HepG2 (cell line): ENCODE results near the gene TALDO1. TPM values are rescaled to one million over a fixed set of nuclear protein-coding genes. Genes with fewer than 3 reads are reported as not detected.

ENCODE experiments used
- ATAC-seq: fragments of 200-7000 bp; cut with Tn5 transposase; 3 replicates; pipeline ENCODE4 v1.9.1; 2020; ENCODE audit warnings: mild to moderate bottlenecking, moderate library complexity
- BruUV-seq: library from RNA; stranded (reverse); fragments of 400-500 nt; replicated peaks from 2 replicates; lab custom pipeline; 2021; lab: Mats Ljungman, UMichigan
- CTCF ChIA-PET: fragments of 300-600 bp; formaldehyde crosslinking; extraction: SDS; loops from one replicate; lab custom pipeline; 2021; ENCODE audit warnings: low total read pairs, inconsistent platforms, low intra/inter-chr PET ratio; lab: Yijun Ruan, JAX
- POLR2A ChIA-PET: fragments of 350-600 bp; sonication (Branson Sonifier 250); formaldehyde crosslinking; loops from one replicate; lab custom pipeline; 2020; ENCODE audit warnings: antibody characterized with exemption, inconsistent platforms; lab: Yijun Ruan, JAX
- DNase-seq: peaks from one replicate; pipeline ENCODE4 v3.0.0-alpha.2; 2015; ENCODE audit warnings: low spot score
- FAIRE-seq: peaks from 3 replicates; lab custom pipeline; 2011; peaks lifted over from hg19 to GRCh38; lab: Jason Lieb, UNC
- H2AFZ ChIP-seq: one replicate; pipeline ENCODE4 v1.6.1; 2011; ENCODE audit warnings: low read length, inconsistent platforms
- H3K27ac ChIP-seq: fragments of 300-600 bp; 3 replicates; pipeline ENCODE4 v1.8.0; 2011; ENCODE audit warnings: mixed run types, mild to moderate bottlenecking, mixed read lengths, low read length, inconsistent platforms; ENCODE audit not compliant: insufficient read depth; ENCODE audit errors: extremely low read length
- H3K27me3 ChIP-seq, 2 experiments: fragments of 200-600 bp in 1 of 2; 2 replicates in 1 of 2; 3 replicates in 1 of 2; pipeline versions ENCODE4 v1.6.0 to v1.8.0; 2011; ENCODE audit warnings: low read length in 2 of 2, mild to moderate bottlenecking in 2 of 2, moderate library complexity in 2 of 2, inconsistent platforms in 1 of 2; ENCODE audit not compliant: insufficient read depth in 2 of 2, control insufficient read depth in 1 of 2
- H3K36me3 ChIP-seq, 2 experiments: fragments of 200-600 bp in 1 of 2; replicated peaks in 1 of 2; 2 replicates in 1 of 2; 3 replicates in 1 of 2; pipeline versions ENCODE4 v1.5.1 to v1.8.0; 2011; ENCODE audit warnings: low read length in 2 of 2, inconsistent platforms in 1 of 2; ENCODE audit not compliant: insufficient read depth in 2 of 2, control insufficient read depth in 1 of 2
- H3K4me1 ChIP-seq: 2 replicates; pipeline ENCODE4 v1.5.1; 2012; ENCODE audit warnings: low read length, inconsistent platforms; ENCODE audit not compliant: insufficient read depth
- H3K4me2 ChIP-seq: 2 replicates; pipeline ENCODE4 v1.6.0; 2011; ENCODE audit warnings: low read depth, low read length, inconsistent platforms
- H3K4me3 ChIP-seq, 3 experiments: fragments of 200-600 bp in 1 of 3; sonication (generic), shearing (Covaris generic) in 1 of 3; replicated peaks in 1 of 3; 2 replicates each; pipeline ENCODE4 v1.5.1; 2011 to 2016; ENCODE audit warnings: low read length in 3 of 3, inconsistent platforms in 2 of 3, low read depth in 2 of 3, mild to moderate bottlenecking in 2 of 3, control low read depth in 1 of 3, mixed read lengths in 1 of 3; ENCODE audit not compliant: insufficient read depth in 1 of 3
- H3K79me2 ChIP-seq: one replicate; pipeline ENCODE4 v1.6.1; 2011; ENCODE audit warnings: low read length, inconsistent platforms; ENCODE audit not compliant: insufficient read depth
- H3K9ac ChIP-seq: 2 replicates; pipeline ENCODE4 v1.6.0; 2011; ENCODE audit warnings: mild to moderate bottlenecking, low read depth, low read length, inconsistent platforms; ENCODE audit not compliant: insufficient read depth
- H3K9me3 ChIP-seq: 2 replicates; pipeline ENCODE4 v1.5.1; 2012; ENCODE audit warnings: mild to moderate bottlenecking, low read length
- H4K20me1 ChIP-seq: 2 replicates; pipeline ENCODE4 v1.6.0; 2011; ENCODE audit warnings: inconsistent platforms, mild to moderate bottlenecking, low read length, moderate library complexity; ENCODE audit not compliant: insufficient read depth
- BCL6 ChIP-seq: IDR thresholded peaks from 2 replicates; pipeline ENCODE4 v1.6.1; 2016; ENCODE audit warnings: missing genetic modification reagents, missing compliant biosample characterization
- JDP2 ChIP-seq: sonication (generic); formaldehyde crosslinking; IDR thresholded peaks from 2 replicates; pipeline ENCODE4 v1.8.1; 2022; ENCODE audit warnings: missing genetic modification reagents, borderline replicate concordance
- MAFG ChIP-seq: sonication (generic); formaldehyde crosslinking; IDR thresholded peaks from 2 replicates; pipeline ENCODE4 v1.5.1; 2020; ENCODE audit warnings: mild to moderate bottlenecking, missing genetic modification reagents
- MAFK ChIP-seq, 2 experiments: IDR thresholded peaks in 1 of 2; conservative IDR thresholded peaks in 1 of 2; 2 replicates each; pipeline ENCODE4 v1.6.1; 2011; ENCODE audit warnings: improper control_type of control experiment in 2 of 2, low read length in 2 of 2
- PCBP1 ChIP-seq: fragments of 200-400 bp; formaldehyde crosslinking; IDR thresholded peaks from 2 replicates; pipeline ENCODE4 v1.6.1; 2017; ENCODE audit warnings: mild to moderate bottlenecking, low read depth, low read length, borderline replicate concordance
- RFXAP ChIP-seq: sonication (generic); formaldehyde crosslinking; IDR thresholded peaks from 2 replicates; pipeline ENCODE4 v1.4.0; 2020; ENCODE audit warnings: missing genetic modification reagents, borderline replicate concordance
- SATB2 ChIP-seq: sonication (generic); formaldehyde crosslinking; IDR thresholded peaks from 2 replicates; pipeline ENCODE4 v1.5.0; 2020; ENCODE audit warnings: missing genetic modification reagents
- ZNF235 ChIP-seq: sonication (generic); formaldehyde crosslinking; IDR thresholded peaks from 2 replicates; pipeline ENCODE4 v1.8.1; 2023; ENCODE audit warnings: mild to moderate bottlenecking, missing genetic modification reagents, borderline replicate concordance
- ZNF34 ChIP-seq: sonication (generic); formaldehyde crosslinking; IDR thresholded peaks from 2 replicates; pipeline ENCODE4 v1.4.0; 2020; ENCODE audit warnings: mild to moderate bottlenecking, missing genetic modification reagents, borderline replicate concordance
- ZNF484 ChIP-seq: sonication (generic); formaldehyde crosslinking; IDR thresholded peaks from 2 replicates; pipeline ENCODE4 v1.5.1; 2020; ENCODE audit warnings: mild to moderate bottlenecking, low read depth, missing genetic modification reagents, borderline replicate concordance
- ZSCAN31 ChIP-seq: sonication (generic); formaldehyde crosslinking; IDR thresholded peaks from 2 replicates; pipeline ENCODE4 v1.5.0; 2020; ENCODE audit warnings: low read depth, mild to moderate bottlenecking, missing genetic modification reagents
- WGBS: methylation state at CpG from one replicate; pipeline ENCODE4 v1.1.6; 2017; ENCODE audit warnings: low lambda C conversion rate; 5-methylcytosine and 5-hydroxymethylcytosine counted together
- in situ Hi-C: cut with HindIII; loops from 2 replicates; pipeline ENCODE4 v1.10.0; 2017; ENCODE audit warnings: low pct_unique_long_range_greater_than_20kb; ENCODE audit not compliant: extremely low pct_ligation_motif_present
- intact Hi-C: fragments of 100-400 bp; cut with micrococcal nuclease; formaldehyde crosslinking; loops from one replicate; pipeline ENCODE4 v1.10.0; 2022; ENCODE audit not compliant: unreplicated experiment
- polyA plus RNA-seq, 8 experiments: library from polyadenylated mRNA; depleted of rRNA in 3 of 8; stranded (reverse) in 7 of 8; unstranded in 1 of 8; fragments of >200 nt; fragmentation: Illumina TruSeq in 4 of 8; extraction: Trizol in 4 of 8; gene quantifications; 2 replicates each; pipeline versions ENCODE4 v1.2.1 to v1.2.3, GENCODE V29; 2011 to 2016; ENCODE audit warnings: low read depth in 4 of 8, missing spikeins in 1 of 8, mixed read lengths in 1 of 8; ENCODE audit not compliant: insufficient read depth in 1 of 8
- total RNA-seq, 5 experiments: library from RNA; depleted of rRNA; stranded (reverse); fragments of >200 nt; fragmentation: Illumina TruSeq; extraction: Trizol; gene quantifications; 2 replicates each; pipeline ENCODE4 v1.2.3, GENCODE V29; 2016; ENCODE audit warnings: low read depth in 1 of 5
- TF ChIP-seq, protein P1 (sequence below): sonication (generic); formaldehyde crosslinking; IDR thresholded peaks from 2 replicates; pipeline ENCODE4 v1.4.0; 2020; ENCODE audit warnings: low read depth, missing genetic modification reagents
- TF ChIP-seq, protein P2 (sequence below): sonication (generic); formaldehyde crosslinking; IDR thresholded peaks from 2 replicates; pipeline ENCODE4 v1.5.0; 2020; ENCODE audit warnings: mild to moderate bottlenecking, missing genetic modification reagents
- TF ChIP-seq, protein P3 (sequence below): sonication (generic); formaldehyde crosslinking; conservative IDR thresholded peaks from 2 replicates; pipeline ENCODE4 v1.4.0; 2020; ENCODE audit warnings: missing genetic modification reagents

The TALDO1 gene
- total and polyA plus RNA-seq, 2 of the 13 experiments (the other 11 are each of a cell fraction or from before 2014, with no cell fraction given) = 107 to 240 TPM

DNA sequence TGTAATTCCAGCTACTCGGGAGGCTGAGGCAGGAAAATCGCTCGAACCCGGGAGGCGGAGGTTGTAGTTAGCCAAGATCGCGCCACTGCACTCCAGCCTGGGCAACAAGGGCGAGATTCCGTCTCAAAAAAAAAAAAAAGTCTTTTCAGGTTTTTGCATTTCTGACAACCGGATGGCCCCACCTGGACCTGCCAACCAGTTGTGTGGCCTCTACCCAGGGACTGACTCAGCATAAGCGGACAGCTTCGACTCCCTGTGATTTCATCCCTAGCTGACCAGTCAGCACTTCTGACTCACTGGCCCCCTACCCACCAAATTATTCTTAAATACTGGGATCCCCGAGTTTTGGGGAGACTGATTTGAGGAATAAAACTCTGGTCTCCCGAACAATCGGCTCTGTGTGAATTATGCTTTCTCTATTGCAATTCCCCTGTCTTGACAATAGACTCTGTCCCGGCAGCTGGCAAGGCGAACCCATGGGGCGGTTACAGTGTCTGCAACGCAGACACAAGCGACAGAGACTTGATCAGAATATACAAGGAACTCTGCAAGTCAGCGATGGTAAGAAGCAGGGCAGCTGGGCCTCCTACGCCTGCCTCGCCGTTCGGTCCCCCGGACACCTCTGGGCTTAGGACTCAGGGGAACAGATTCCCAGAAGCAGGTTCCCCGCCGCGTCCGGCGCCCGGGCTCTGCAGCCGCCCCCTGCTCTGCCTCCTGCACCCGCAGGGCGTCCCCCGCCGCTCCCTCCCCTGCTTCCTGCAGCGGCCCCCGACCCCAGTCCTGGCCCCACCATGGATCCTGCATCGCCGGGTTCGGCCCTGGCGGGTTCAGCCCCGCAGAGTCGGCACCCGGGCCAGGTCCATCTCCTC, 741 bp upstream of the TALDO1 start:
- Histone ChIP-seq H3K9me3 (no peaks in the 10 kb centered on the region), H3K4me2 (peak overlapping the region; percentile 82), H3K27ac (peak overlapping the region; percentile 65), H3K4me3 (peak overlapping the region; percentile 80 to 95 (median 85)), H4K20me1 (peaks cover 5% of the 10 kb centered on the region; the same call in 1 of the 2 replicates), H3K79me2 (peaks cover 39% of the 10 kb centered on the region), H3K27me3 (no peaks in the 10 kb centered on the region), H3K36me3 (no peaks in the 10 kb centered on the region), H3K4me1 (peaks cover 37% of the 10 kb centered on the region), H3K9ac (peak overlapping the region; percentile 88), H2AFZ (no peak overlapping the region)
- ChIA-PET CTCF (interaction anchor here (1.9 kb wide), 1 partner anchor 18 kb away, joined by 7 read pairs; no protein-coding TSS in a partner anchor), POLR2A (interaction anchor here (0.5 to 3.6 kb wide), 11 partner anchors 9 to 186 kb away, joined by 3 to 33 read pairs (median 4); partner anchors contain the start of genes EPS8L2, GATD1, LMNTD2 and RPLP2)
- in situ Hi-C loops (no loop called here), intact Hi-C loops (no loop called here)
- 33% methylated on average over 21 of the region's 46 CpGs for WGBS
- ATAC-seq (peak; percentile 49), DNase-seq (no peak), FAIRE-seq (no peak)
- BruUV-seq = TSS peak; percentile 52
- TF ChIP-seq, protein P1, sequence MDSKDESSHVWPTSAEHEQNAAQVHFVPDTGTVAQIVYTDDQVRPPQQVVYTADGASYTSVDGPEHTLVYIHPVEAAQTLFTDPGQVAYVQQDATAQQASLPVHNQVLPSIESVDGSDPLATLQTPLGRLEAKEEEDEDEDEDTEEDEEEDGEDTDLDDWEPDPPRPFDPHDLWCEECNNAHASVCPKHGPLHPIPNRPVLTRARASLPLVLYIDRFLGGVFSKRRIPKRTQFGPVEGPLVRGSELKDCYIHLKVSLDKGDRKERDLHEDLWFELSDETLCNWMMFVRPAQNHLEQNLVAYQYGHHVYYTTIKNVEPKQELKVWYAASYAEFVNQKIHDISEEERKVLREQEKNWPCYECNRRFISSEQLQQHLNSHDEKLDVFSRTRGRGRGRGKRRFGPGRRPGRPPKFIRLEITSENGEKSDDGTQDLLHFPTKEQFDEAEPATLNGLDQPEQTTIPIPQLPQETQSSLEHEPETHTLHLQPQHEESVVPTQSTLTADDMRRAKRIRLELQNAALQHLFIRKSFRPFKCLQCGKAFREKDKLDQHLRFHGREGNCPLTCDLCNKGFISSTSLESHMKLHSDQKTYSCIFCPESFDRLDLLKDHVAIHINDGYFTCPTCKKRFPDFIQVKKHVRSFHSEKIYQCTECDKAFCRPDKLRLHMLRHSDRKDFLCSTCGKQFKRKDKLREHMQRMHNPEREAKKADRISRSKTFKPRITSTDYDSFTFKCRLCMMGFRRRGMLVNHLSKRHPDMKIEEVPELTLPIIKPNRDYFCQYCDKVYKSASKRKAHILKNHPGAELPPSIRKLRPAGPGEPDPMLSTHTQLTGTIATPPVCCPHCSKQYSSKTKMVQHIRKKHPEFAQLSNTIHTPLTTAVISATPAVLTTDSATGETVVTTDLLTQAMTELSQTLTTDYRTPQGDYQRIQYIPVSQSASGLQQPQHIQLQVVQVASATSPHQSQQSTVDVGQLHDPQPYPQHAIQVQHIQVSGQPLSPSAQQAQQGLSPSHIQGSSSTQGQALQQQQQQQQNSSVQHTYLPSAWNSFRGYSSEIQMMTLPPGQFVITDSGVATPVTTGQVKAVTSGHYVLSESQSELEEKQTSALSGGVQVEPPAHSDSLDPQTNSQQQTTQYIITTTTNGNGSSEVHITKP (CRISPR knock-in tag) = 0 out of 2 replicates have a peak, but pooled peaks have one; percentile 12
- TF ChIP-seq ZNF484 (CRISPR knock-in tag) (peak; percentile 84; the same call in 1 of the 2 replicates), MAFG (peak; percentile 73), ZNF34 (CRISPR knock-in tag) (peak; percentile 38; the same call in 1 of the 2 replicates), MAFK (conservative IDR thresholded peaks at IDR 0.05 in 1 of 2, IDR thresholded peaks at IDR 0.05 in 1 of 2; ENCODE audit: low read length in 2 of 2) (peak; percentile 87 to 90), ZNF235 (CRISPR knock-in tag) (0 out of 2 replicates have a peak, but pooled peaks have one; percentile 12), JDP2 (CRISPR knock-in tag) (no peak), RFXAP (CRISPR knock-in tag) (0 out of 2 replicates have a peak, but pooled peaks have one; percentile 25), ZSCAN31 (CRISPR knock-in tag) (no peak), PCBP1 (no peak), SATB2 (0 out of 2 replicates have a peak, but pooled peaks have one; percentile 70), BCL6 (CRISPR knock-in tag) (no peak)
- TF ChIP-seq, protein P2, sequence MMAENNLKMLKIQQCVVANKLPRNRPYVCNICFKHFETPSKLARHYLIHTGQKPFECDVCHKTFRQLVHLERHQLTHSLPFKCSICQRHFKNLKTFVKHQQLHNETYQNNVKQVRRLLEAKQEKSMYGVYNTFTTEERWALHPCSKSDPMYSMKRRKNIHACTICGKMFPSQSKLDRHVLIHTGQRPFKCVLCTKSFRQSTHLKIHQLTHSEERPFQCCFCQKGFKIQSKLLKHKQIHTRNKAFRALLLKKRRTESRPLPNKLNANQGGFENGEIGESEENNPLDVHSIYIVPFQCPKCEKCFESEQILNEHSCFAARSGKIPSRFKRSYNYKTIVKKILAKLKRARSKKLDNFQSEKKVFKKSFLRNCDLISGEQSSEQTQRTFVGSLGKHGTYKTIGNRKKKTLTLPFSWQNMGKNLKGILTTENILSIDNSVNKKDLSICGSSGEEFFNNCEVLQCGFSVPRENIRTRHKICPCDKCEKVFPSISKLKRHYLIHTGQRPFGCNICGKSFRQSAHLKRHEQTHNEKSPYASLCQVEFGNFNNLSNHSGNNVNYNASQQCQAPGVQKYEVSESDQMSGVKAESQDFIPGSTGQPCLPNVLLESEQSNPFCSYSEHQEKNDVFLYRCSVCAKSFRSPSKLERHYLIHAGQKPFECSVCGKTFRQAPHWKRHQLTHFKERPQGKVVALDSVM (CRISPR knock-in tag) = no peak
- TF ChIP-seq, protein P3, sequence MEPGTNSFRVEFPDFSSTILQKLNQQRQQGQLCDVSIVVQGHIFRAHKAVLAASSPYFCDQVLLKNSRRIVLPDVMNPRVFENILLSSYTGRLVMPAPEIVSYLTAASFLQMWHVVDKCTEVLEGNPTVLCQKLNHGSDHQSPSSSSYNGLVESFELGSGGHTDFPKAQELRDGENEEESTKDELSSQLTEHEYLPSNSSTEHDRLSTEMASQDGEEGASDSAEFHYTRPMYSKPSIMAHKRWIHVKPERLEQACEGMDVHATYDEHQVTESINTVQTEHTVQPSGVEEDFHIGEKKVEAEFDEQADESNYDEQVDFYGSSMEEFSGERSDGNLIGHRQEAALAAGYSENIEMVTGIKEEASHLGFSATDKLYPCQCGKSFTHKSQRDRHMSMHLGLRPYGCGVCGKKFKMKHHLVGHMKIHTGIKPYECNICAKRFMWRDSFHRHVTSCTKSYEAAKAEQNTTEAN (CRISPR knock-in tag) = peak; percentile 44; the same call in 1 of the 2 replicates
